Natural killer cell (primary cell): ENCODE measurements around the gene WHRN. TPM values are rescaled to one million over a fixed set of nuclear protein-coding genes. Genes with fewer than 3 reads are reported as not detected.

Experiments
- ATAC-seq, 3 donors: fragments of 150-1000 bp in 2 of 3; fragments of 200-7000 bp in 1 of 3; cut with Tn5 transposase; 1 replicate in 1 of 3; 2 replicates in 2 of 3; pipeline ENCODE4 v1.10.0; 2021; ENCODE audit warnings: mild to moderate bottlenecking in 2 of 3, moderate library complexity in 2 of 3
- DNase-seq, 2 donors: peaks; one replicate each; pipeline versions ENCODE4 v3.0.0 to v3.0.0-alpha.2; 2013 to 2021; ENCODE audit warnings: mixed read lengths in 1 of 2
- H3K27ac ChIP-seq: one replicate; pipeline ENCODE4 v1.5.1; 2013; ENCODE audit warnings: mild to moderate bottlenecking, low read length
- H3K27me3 ChIP-seq: one replicate; pipeline ENCODE4 v1.6.1; 2013; ENCODE audit warnings: low read length; ENCODE audit not compliant: control insufficient read depth, insufficient read depth
- H3K36me3 ChIP-seq: one replicate; pipeline ENCODE4 v1.6.1; 2013; ENCODE audit warnings: low read length; ENCODE audit not compliant: control insufficient read depth, insufficient read depth
- H3K4me1 ChIP-seq: one replicate; pipeline ENCODE4 v1.6.1; 2013; ENCODE audit warnings: low read length; ENCODE audit not compliant: control insufficient read depth, insufficient read depth
- H3K4me3 ChIP-seq: one replicate; pipeline ENCODE4 v1.5.1; 2013; ENCODE audit warnings: low read length
- H3K9me3 ChIP-seq: one replicate; pipeline ENCODE4 v1.6.1; 2013; ENCODE audit warnings: low read length; ENCODE audit not compliant: control insufficient read depth, insufficient read depth
- H3K27ac Mint-ChIP-seq, 2 donors: one replicate each; pipeline ENCODE4 v1.8.0; 2022; ENCODE audit warnings: mild to moderate bottlenecking in 2 of 2, mixed read lengths in 2 of 2, moderate library complexity in 1 of 2
- H3K27me3 Mint-ChIP-seq, 2 donors: one replicate each; pipeline ENCODE4 v1.8.0; 2022; ENCODE audit warnings: low read depth in 2 of 2, mixed read lengths in 2 of 2
- H3K36me3 Mint-ChIP-seq: one replicate; pipeline ENCODE4 v1.8.0; 2022; ENCODE audit warnings: mixed read lengths
- H3K4me1 Mint-ChIP-seq, 2 donors: one replicate each; pipeline ENCODE4 v1.8.0; 2022; ENCODE audit warnings: mixed read lengths in 2 of 2
- H3K4me3 Mint-ChIP-seq: one replicate; pipeline ENCODE4 v1.8.0; 2022; ENCODE audit warnings: mild to moderate bottlenecking, moderate library complexity, mixed read lengths
- H3K9me3 Mint-ChIP-seq, 2 donors: one replicate each; pipeline ENCODE4 v1.8.0; 2022; ENCODE audit warnings: mixed read lengths in 2 of 2
- WGBS: methylation state at CpG from one replicate; pipeline ENCODE4 v1.1.7; 2013; ENCODE audit warnings: missing lambda C conversion rate; ENCODE audit not compliant: insufficient coverage; 5-methylcytosine and 5-hydroxymethylcytosine counted together
- intact Hi-C: fragments of 100-400 bp; cut with micrococcal nuclease; formaldehyde crosslinking; loops from one replicate; pipeline ENCODE4 v1.14.2; 2022
- total RNA-seq, 4 donors: library from RNA; stranded (reverse); fragments of 120-200 nt in 1 of 4; gene quantifications; one replicate each; pipeline versions ENCODE4 v1.2.3 to v1.2.4, GENCODE V29; 2013 to 2022
- TF ChIP-seq, protein P1 (sequence below): fragments of 200-600 bp; IDR thresholded peaks from one replicate; pipeline ENCODE4 v1.8.0; 2022; ENCODE audit warnings: antibody characterized with exemption

The WHRN gene
- total RNA-seq, 3 donors from 2014 or later (not counting 1 experiment from before 2014, with no cell fraction given): 29.8 to 90.6 (median 36.8) TPM

- Histone ChIP-seq H3K27me3 (no peaks in the 10 kb centered on the region), H3K27ac (no peak overlapping the region), H3K4me3 (no peak overlapping the region), H3K4me1 (peaks cover 4% of the 10 kb centered on the region), H3K36me3 (no peaks in the 10 kb centered on the region), H3K9me3 (no peaks in the 10 kb centered on the region)
- no peak overlapping the region for H3K27ac Mint-ChIP-seq
- intact Hi-C loops: no loop called here
- WGBS: 92% methylated on average over 6 of the region's 6 CpGs
- H3K9me3 Mint-ChIP-seq: peaks cover 0 to 2% of the 10 kb centered on the region in 2 donors
- ATAC-seq (no peak), DNase-seq (no peak)
- H3K27me3 Mint-ChIP-seq: peaks cover 0 to 3% of the 10 kb centered on the region in 2 donors
- peaks cover under 1 to 6% of the 10 kb centered on the region in 2 donors for H3K4me1 Mint-ChIP-seq
- no peak overlapping the region for H3K4me3 Mint-ChIP-seq
- H3K36me3 Mint-ChIP-seq: no peaks in the 10 kb centered on the region
- TF ChIP-seq, protein P1, sequence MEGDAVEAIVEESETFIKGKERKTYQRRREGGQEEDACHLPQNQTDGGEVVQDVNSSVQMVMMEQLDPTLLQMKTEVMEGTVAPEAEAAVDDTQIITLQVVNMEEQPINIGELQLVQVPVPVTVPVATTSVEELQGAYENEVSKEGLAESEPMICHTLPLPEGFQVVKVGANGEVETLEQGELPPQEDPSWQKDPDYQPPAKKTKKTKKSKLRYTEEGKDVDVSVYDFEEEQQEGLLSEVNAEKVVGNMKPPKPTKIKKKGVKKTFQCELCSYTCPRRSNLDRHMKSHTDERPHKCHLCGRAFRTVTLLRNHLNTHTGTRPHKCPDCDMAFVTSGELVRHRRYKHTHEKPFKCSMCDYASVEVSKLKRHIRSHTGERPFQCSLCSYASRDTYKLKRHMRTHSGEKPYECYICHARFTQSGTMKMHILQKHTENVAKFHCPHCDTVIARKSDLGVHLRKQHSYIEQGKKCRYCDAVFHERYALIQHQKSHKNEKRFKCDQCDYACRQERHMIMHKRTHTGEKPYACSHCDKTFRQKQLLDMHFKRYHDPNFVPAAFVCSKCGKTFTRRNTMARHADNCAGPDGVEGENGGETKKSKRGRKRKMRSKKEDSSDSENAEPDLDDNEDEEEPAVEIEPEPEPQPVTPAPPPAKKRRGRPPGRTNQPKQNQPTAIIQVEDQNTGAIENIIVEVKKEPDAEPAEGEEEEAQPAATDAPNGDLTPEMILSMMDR: no peak
Observed at GRCh38 chr9:114470121-114470520, 35.2 kb downstream of the WHRN start.

GRCh38 chr9:114469091-114469853, 36.0 kb downstream of the WHRN start:
- Mint-ChIP-seq H3K36me3 (no peaks in the 10 kb centered on the region), H3K27me3 (no peaks in the 10 kb centered on the region), H3K27ac (no peak overlapping the region), H3K4me3 (no peak overlapping the region), H3K9me3 (peaks cover 0 to 2% of the 10 kb centered on the region in 2 donors), H3K4me1 (no peaks in the 10 kb centered on the region)
- H3K36me3 ChIP-seq: no peaks in the 10 kb centered on the region
- no peak overlapping the region for H3K27ac ChIP-seq
- TF ChIP-seq, protein P1: no peak
- no peaks in the 10 kb centered on the region for H3K4me1 ChIP-seq
- no peak for DNase-seq
- H3K9me3 ChIP-seq: no peaks in the 10 kb centered on the region
- 90% methylated on average over 16 of the region's 16 CpGs for WGBS
- intact Hi-C loops: no loop called here
- no peaks in the 10 kb centered on the region for H3K27me3 ChIP-seq
- H3K4me3 ChIP-seq: no peak overlapping the region
- no peak for ATAC-seq

DNA sequence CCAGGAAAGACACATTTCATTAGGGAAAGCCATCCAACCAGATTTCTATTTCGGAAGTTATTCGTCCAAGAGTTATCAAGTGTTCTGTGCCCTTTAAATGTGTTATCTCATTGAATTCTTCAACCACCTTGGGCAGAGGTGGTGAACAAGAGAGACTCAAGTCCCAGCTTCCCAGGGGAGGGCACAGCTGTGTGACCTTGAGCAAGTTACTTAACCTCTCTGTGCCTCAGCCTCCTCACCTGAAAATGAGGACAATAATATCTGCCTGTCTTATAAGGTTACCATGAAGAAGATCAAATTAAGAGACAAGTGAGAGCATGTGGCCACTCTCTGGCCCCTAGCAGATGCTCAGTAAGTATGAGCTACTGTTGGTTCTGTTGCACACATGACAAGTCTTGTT, 37.4 kb downstream of the WHRN start:
- Mint-ChIP-seq H3K36me3 (no peaks in the 10 kb centered on the region), H3K9me3 (peaks cover 0 to 2% of the 10 kb centered on the region in 2 donors), H3K27ac (no peak overlapping the region), H3K27me3 (no peaks in the 10 kb centered on the region), H3K4me3 (no peak overlapping the region), H3K4me1 (no peaks in the 10 kb centered on the region)
- Histone ChIP-seq H3K4me1 (no peaks in the 10 kb centered on the region), H3K27ac (no peak overlapping the region), H3K9me3 (no peaks in the 10 kb centered on the region), H3K27me3 (no peaks in the 10 kb centered on the region), H3K4me3 (no peak overlapping the region), H3K36me3 (no peaks in the 10 kb centered on the region)
- intact Hi-C loops: no loop called here
- 90% methylated on average over 2 of the region's 2 CpGs for WGBS
- DNase-seq (no peak), ATAC-seq (no peak)
- TF ChIP-seq, protein P1: no peak
